HG02678 (cell line): ENCODE measurements around the gene STK4.

Experiments
- ATAC-seq: cut with Tn5 transposase; IDR thresholded peaks from one replicate; pipeline ENCODE4 v1.9.1; 2021; ENCODE audit warnings: mild to moderate bottlenecking, moderate library complexity; ENCODE audit not compliant: unreplicated experiment

Gene STK4

DNA sequence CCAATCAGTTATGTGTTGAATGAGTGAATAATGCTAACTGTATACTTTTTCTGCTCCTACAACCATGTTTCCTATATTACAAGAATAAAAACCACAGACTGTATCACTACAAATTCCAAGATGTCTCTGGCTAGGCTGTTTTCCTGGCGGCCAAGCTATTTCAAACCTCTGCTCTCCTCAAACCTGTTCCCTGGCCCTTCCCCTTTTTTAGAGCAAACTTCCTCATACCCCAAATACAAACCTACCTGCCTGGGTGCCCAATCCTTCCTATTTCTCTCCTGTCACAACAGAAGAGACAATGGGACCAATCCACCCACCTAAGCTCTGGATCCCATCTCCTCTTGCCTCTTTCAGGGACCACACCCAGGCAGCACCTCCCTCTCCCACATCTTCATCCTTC lies 13.6 kb upstream of the STK4 start:
- ATAC-seq, result no peak

DNA sequence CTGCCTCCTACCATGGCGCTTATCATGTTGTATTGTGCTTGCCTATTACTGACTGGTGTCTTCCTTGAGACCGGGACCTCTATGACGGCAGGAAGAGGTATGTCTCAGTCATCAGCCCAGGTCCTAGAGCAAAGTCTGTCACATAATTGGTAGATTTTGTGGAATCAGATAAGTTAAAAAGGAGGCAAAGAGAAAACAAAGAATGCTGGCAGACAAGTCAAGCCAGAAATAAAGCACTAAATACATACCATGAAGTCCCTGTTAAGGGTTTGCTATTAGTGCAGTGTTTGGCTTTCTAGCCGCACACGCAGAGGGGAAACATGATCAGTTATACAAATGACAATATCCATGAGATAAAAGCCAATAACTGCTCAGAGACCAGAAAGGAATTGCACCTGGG lies 12.1 kb upstream of the STK4 start:
- no peak for ATAC-seq

DNA sequence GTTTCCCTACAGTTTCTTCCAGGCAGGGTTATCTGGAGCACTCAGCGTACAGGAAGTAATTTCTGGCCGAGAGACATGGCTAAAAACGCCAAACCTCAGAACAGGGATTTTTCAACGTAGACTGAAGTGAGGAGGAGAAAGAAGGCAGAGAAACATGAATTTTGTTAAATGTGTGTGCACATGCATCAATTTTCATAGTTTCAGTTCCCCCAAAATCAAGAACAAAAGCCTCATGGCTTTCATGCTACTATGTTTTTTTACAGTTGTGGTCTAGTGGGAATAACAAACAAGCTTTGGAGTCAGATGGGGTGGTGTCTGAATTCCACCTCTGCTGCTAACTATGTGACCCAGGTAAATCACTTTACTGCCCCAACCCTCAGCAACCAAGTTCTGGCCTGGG lies 11.0 kb upstream of the STK4 start:
- no peak for ATAC-seq

DNA sequence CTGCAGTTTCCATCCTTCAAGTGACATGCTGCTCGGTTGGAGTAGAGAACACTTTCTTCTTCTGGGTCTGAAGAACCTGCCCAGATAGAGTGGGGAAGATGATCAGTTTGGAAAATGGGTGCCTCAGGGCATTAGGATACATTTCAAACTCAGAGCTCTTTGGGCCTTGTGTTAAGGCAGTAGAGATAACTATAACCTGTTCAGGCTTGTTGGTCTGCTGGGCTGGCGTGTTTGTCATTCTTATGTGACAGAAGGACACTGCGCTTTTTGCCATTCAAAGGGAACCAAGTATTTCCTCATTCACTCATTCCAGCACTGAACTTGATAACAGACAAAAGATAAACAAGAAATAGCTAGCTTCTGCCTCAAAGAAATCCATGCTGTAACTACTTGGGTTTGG lies 9.9 kb upstream of the STK4 start:
- no peak for ATAC-seq

DNA sequence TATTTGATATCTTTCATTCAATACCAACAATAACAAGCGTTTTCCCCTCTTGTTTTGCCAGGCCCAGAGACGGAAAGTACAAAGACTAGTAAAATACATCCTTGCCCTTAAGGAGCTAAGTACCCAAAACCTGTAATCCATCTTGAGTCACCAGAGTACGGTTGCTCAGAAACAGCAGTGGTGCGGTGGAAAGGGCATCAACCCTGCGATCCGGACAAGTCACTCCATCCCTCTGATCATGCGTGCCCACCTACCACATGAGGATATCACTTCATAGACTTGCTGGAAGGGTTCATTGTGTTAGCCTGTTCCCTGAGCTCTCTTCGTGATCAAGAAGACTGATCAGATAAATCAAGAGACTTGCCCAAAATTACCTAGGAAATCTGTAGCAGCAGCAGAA lies 8.0 kb upstream of the STK4 start:
- no peak for ATAC-seq

DNA sequence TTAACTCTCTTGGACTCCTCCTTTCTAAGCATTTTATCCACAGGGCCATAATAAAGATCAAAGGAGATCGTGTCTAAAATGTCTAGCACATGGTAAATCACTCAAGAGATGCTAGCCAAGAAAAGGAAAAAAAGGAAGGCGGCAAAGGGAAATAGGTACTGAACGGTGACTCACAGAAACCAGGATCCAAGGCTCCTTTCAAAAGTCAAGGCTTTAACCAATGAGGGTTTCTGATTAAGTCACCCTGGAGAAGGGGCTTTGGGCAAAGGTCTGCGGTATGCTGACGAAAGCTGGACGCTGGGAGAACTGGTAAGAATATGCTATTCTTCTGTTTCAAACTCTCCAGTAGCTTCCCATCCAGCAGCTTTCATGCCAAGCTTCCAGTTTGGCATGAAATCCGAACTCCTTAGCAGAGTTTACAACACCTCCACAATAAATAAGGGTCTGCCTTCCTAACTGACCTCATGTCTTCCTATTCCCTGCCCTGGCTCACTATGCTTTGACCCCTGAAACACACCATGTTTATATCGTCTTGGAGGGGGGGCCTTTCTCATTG lies 7.2 kb upstream of the STK4 start:
- ATAC-seq, result no peak

DNA sequence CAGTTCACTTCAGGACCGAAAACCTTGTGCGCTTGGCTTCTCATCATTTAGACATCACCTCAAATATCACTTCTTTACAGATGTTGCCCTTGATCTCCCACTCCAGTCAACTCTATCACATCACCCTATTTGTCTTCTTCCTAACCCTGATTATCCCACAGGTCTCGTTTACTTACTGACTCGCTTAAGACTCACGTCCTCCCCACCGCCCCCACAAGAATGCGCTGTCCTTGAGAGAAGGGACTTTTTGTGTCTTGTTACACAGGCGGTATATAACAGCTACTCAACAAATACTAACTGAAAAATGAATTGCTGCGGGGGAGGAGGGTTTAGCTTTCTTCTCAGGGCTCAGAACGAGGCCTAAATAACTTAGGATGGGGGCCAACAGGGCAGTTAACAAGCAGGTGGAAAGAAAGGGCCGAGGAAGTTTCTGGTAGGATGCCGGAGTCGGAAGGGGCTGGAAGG lies 6.6 kb upstream of the STK4 start:
- peak; percentile 11 for ATAC-seq

DNA sequence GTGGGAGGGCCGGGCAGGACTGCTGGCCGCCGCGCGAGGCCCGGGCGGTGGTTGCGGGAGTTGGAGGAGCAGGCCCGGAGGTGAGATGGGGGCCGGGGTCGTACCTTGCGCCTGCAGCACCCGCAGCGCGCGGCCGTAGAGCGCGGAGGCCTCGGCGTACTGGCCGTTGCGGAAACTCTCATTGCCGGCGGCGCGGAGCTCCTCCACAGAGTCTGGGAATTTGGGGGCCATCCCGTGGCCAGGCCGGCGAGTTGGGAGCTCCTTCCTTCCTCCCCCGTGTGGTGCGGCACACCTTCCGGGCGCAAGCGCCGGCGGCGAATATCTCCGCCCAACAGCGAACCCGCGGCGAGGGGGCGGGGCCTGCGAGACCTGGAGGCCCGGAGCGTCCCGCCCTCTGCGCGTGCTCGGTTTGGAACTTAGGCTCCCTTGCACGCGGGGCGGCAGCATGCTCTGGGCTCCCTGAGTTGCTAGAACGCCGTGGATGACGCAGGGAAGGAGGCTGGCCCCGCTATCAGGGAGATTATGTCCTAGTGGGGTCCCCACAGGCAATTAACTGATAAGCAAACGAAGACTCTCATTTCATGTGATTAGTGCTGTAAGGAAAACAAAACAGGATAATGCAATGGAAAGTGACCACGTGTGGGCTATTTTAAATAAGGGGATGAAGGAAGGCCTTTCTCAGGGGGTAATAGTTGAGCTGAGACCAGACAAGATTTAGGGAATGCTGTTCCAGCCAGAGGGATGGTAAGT lies 6.0 kb upstream of the STK4 start, which contains the start of gene TOMM34:
Gene TOMM34 (minus strand): TSS at position 295 of the 750 bp plus-strand sequence. CDS start 64 bp downstream, at position 231.
- ATAC-seq, result peak; percentile 91

DNA sequence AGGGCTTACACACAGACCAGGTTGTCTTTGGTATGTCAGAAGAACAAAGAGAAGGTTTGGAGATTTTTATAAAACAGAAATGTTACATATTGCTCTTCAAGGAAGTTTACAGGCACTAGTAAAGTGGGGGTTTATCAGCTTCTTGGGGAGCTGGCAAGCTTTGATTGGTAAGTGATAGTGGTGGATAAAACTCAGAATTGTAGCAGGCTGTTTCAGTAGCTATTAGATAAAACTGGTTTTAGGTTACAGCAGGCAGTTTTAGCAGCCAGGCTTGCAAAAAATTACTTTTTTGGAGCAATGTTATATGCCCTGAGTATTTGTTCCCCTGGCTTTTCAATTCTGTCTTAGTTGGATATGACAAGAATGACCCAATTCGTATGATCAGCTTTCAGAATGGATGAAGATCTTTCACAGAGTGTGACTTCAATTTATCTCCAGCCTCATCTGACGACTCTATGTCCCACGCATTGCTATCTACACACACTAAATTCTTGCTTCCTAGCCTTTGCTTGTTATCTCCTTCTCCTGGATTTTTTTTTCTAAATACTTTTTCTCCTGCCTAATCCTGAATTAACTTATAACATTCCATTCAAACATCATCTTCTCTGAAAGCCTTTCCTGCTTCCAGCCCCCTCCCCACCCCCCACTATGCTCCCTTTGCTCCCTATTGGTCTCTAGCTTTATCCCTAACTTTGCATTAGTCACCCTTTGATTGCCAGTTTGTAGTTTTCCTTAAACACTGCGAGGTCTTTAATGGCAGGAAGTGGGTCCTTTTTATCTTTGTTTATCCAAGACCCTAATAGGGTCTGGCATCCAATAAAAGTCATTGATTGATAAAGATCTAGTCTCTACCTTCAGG lies 5.1 kb upstream of the STK4 start:
- ATAC-seq, result no peak

DNA sequence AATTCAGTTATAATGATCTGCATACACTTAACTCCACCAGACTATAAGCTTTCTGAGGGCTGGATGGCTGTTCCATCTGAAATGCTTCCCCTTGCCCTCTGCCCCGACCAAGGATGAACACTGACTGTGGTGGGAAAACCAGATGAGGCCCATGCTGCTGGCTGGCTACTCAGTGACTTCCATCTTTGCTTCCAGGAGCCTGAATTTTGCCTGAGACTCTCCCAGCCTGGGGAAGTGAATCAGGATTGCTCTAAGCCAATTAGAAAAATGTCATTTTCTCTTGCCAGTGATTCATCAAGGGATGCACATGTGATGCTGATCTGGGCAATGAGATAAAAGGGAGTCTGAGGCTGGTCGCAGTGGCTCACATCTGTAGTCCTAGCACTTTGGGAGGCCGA lies 4.4 kb upstream of the STK4 start:
- no peak for ATAC-seq

DNA sequence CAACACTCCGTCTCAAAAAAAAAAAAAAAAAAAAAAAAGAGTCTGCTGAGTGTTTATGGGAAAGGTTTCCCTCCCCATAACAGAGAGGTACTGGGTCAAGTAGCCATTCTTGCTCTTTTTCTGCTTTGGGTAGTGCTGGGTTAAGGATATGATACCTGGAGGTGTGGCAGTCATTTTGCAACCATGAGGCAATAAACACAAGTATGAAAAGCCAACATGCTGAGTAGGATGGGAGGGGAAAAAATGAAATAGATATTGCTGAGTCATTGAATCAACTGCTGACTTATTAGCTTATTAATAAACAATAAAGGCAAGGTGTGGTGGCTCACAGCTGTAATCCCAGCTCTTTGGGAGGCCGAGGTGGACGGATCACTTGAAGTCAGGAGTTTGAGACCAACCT lies 3.8 kb upstream of the STK4 start:
- ATAC-seq, result no peak

DNA sequence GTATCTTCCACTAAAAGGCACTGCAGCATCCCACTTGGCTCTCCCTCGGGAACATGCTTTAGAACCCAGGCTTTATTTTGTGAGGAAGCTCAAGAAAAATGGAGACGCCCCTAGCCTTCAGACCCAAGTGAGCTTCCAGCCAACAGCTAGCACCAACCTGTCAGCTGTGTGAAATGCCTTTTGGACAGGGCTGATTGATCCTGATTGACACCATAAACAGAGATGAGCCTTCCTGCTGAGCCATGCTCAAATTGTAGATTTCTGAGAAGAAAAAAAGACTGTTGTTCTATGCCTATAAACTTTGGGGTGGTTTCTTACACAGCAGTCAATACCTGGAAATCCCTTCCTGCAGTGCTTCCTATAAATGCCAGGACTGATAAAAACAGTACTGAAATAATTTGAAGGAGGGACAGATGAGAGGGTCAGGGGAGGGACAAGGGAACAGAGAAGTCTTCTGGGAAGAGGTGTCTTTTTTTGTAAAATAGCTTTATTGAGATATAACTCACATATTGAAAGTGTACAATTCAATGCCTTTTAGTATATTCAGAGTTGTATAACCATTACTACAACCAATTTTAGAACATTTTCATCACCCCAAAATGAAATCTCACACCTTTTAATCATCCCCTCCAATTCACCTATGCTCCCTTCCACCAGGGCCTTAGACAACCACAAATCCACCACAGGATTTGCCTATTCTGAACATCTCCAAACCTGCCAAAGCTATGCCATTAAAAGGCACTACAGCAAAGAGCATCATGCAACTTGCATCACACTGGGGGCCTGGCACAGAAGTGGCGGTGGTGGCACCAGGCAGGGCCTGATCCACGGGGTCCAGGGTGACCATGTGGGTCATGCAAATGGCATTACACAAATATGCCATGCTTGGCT lies 2.7 kb upstream of the STK4 start:
- ATAC-seq, result no peak

DNA sequence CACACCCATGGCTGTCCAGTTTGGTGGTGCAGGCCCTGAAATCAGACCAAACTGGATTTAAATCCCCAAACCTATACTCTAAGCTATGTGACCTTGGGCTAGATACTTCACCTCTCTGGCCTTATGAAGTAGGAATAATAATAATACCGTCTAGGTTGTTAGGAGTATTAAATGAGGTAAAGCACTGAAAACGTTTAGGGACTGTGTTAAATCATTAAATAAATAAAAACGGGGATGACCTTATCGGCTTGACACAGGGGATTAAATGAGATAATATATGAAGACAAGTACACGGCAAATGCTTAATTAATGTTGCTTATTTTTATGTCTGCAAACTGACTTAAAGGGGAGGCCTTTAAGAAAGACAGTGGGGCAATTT lies 672 bp upstream of the STK4 start:
- ATAC-seq, result no peak

DNA sequence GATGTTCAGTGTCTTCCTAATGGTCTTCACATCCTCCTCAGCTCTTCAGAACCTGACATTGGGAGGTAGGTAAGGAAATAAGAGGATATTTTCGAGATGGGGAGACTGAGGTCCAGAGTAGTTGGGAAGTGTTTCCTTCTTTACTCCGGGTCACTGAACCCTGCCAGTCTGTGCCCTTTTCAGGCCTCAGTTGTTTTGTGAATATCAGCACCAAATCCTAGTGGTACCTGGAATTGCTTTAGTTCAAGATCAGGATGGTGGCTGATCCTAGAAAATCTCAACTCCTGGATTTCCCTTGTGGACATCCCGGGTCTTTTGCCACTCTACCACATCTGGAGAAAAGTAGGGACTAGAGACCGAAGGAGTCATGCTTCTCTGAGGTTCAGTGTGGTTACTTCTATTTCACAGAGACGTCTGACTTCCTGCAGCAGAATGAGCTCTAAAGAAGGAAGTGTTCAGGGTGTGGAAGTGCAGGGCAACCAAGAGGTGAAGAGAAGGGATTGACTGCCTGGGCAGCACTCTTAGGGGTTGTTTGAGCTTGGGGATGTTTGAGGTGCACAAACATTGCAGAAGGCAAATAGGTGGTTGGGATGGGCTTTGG lies 995 bp downstream of the STK4 start:
- ATAC-seq, result no peak

DNA sequence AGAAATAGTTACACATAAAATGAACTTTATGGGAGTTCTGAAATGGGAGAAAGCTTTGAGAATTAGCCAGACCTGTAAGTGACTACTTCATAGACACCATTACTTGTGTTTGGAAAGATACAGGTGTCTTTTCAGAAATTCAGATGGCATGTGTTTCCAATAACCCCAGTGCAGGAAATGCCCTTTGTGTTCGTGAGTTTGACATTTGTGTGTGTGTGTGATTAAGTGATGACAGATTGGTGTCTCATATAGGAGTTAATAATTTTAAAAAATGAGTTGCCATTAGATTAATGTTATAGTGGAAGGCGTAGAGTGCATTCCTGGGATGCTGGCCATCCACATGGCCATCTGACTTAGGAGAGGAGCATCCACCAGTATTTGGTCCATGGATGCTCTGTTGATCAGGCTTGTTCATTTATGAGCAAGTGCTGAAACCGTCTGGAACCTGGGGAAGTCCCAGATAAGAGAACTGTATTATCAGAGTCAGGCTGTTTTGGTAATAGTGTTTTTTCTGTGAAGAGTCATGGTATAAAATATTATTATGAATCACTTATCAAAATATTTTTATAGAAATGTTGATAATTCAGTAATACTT lies 3.1 kb downstream of the STK4 start:
- no peak for ATAC-seq

DNA sequence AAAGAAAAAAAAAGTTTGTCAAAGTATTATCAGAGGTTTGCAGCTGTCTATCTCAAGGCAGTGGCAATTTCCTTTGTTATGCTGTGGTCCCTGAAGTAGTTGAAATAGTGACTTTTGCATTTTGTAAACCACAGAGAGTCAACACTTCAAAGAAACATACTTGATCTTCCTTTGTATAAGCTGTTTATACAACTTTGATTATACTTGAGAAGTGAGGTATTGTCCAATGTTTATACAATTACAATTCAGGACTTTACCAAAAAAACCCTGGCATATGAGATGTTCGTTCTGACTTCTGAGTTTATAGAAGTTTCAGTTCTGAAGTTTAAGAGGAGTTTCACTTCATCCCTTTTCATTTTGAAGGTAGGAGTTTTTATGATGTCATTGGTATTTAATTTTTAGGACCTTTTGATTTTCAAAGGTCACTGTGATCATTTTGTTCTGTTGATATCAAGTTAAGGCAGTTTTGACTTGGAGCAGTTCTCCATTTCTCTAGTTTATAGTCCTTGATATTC lies 4.0 kb downstream of the STK4 start:
- ATAC-seq, result no peak

DNA sequence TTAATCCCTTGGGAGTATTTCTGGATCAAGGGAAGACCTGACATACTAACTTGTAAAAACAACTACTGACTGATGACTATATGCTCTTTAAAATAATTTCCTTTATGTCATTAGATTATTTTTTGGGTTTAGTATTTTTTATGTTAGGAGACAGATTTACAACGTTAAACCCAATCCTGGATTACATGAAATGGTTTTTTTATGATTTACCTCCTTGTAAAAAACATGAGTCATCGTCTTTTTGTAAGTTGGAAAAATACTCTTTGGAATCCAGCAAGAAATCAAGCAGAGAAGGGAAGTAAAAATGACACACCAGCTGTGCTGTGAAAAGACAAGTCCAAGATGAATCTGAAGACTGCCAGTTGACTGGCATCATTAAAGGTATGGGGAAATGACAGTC lies 6.7 kb downstream of the STK4 start:
- ATAC-seq, result no peak

DNA sequence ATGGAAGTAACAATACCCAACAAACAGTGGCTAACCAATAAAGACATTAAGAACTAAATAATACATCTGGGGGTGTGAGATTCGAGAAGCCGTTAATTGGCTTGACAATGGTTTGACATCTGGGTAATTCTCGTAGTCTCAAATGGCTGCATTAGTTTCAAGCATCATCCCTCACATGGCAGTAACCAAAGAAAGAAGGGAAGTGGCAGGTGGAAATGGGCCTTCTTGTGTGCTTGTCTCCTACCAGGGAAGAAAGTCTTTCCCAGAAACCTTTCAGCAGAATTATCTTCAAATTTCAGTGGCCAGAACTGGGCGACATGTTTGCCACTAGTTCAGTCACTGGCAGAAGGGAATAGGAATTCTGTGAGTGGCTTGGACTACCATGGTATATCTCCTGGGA lies 10.4 kb downstream of the STK4 start:
- ATAC-seq, result no peak

DNA sequence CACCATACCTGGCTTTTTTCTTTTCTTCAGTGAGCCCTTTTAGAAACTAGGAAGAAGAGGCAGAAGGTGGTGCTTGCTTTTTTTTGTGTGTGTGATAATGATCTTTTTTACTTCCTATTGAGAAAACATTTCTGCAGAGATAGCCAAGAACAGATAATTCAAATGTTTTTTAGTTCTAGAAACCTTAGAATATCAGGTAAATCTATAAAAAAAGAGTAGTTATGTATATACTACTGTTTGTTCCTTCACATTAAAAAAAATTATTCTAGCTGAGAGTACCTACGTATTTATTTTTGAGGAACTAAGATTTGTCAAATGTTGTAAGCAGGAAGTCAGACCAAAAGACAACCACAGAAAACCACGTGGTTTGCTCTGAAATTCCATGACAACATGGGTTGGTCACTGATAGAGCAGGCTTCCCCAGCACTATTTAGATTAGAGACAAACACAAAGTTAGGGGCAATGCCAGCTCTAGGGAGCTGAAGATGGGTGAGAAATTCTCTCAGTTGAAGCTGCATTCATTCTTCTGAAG lies 12.8 kb downstream of the STK4 start:
- peak; percentile 90 for ATAC-seq
